Stimulated activated CD8-positive, alpha-beta memory T cell treated with anti-CD3 and anti-CD28 coated beads, Interleukin-4, amount 100 ng/mL, for 1 hour (primary cell): ENCODE data around the gene ALDH1A2.

Experiments used
- DNase-seq, 2 donors: peaks; one replicate each; pipeline ENCODE4 v3.0.0-alpha.2; 2020; ENCODE audit warnings: low read depth in 2 of 2, low spot score in 1 of 2

The ALDH1A2 gene

GRCh38 chr15:57910672-57911071 is 154.8 kb downstream of the ALDH1A2 start:
- DNase-seq = no peak

- DNase-seq = no peak
Observed at GRCh38 chr15:57909388-57909787, 156.1 kb downstream of the ALDH1A2 start.

- DNase-seq = no peak
Observed at GRCh38 chr15:57903626-57904025, 161.9 kb downstream of the ALDH1A2 start.
